GM19025 (cell line): Measurements from ENCODE around the gene P4HB.
"Not testable (repeated sequence)": the region's sequence is repeated elsewhere in the genome, so short reads cannot be mapped to it uniquely, and the experiment has no call there.

Experiments
- ATAC-seq: cut with Tn5 transposase; IDR thresholded peaks from one replicate; pipeline ENCODE4 v1.9.1; 2021; ENCODE audit warnings: mild to moderate bottlenecking, low read depth, moderate library complexity; ENCODE audit not compliant: unreplicated experiment

The P4HB gene

GRCh38 chr17:81849457-81849856, 10.9 kb downstream of the P4HB start:
- no peak for ATAC-seq

- ATAC-seq: no peak
Measured at GRCh38 chr17:81846743-81847689, 13.3 kb downstream of the P4HB start.

DNA sequence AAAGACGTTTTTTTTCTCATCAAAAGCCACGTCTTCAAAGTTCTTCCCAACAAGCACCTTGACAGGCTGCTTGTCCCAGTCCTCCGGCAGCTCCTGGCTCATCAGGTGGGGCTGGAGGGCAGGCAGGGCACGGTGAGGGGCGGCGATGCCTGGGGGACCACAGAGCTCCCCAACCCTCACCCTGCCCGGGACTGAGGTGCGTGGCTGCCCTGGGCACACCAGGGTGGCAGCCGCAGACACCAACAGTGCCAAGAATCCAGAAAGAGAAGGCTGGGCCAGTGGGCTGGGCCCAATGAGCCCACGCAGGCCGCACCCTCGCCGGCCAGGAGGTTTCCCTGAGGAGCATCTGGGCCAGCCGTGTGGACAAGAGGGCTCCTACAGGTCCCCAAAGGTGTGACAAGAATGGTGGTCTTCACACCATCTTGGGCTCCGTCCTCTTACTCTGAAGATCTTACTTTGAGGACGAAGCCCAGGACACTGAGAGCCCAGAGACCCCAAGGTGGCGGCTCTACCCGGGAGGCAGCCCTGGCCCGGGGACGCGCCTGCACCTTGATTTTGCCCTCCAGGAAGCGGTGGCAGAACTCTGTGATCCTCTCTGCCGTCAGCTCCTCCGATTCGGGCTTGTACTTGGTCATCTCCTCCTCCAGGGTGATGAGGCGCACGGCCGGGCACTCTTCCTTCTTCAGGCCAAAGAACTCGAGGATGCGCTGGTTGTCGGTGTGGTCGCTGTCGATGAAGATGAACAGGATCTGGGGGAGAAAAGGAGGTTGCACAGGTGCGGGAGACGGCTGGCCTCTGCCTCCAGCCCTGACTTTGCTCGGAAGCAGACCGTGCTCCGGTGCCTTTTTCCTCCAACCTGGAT, 14.2 kb downstream of the P4HB start:
- ATAC-seq: no peak

DNA sequence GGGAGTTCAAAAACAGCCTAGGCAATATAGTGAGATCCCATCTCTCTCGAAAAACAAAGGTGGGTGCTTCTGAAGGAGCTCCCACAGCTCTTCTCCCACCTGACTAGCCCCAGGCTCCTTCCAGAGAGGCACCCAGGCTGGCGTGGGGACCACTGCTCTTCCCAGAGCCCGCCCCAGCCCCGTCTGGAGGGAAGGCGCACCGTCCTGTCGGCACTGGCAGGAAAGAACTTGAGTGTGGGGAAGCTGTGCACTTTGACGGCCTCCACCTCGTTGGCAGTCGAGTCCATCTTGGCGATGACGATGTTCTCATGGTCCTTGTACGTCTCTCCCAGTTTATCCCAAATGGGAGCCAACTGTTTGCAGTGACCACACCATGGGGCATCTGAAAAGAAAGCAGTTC, 15.0 kb downstream of the P4HB start:
- no peak for ATAC-seq

GRCh38 chr17:81844887-81845286, 15.4 kb downstream of the P4HB start:
- no peak for ATAC-seq

DNA sequence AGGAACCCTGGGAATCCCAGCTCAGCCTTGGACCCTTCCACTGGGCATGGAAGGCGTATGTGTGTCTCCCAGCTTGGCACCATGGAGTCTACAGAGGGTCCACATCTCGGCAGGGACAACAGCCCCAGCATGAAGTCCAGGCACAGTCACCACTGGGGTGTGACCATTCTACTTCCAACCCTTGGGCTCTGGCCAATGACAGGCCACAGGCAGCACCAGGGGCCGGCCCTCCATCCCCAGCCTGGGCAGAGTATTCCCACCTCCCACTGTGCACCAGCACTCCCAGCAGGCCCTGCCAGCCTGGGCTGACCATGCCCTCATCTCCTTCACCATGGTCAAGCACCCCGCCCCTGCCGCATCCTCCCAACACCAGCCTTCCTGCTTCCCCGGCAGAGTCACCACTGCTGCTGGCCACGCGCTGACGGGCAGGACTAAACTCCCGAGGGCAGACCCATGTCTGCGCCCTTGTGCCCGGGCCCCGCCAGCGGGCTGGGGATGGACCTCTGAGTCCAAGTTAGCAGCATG, 15.9 kb downstream of the P4HB start:
- no peak for ATAC-seq

DNA sequence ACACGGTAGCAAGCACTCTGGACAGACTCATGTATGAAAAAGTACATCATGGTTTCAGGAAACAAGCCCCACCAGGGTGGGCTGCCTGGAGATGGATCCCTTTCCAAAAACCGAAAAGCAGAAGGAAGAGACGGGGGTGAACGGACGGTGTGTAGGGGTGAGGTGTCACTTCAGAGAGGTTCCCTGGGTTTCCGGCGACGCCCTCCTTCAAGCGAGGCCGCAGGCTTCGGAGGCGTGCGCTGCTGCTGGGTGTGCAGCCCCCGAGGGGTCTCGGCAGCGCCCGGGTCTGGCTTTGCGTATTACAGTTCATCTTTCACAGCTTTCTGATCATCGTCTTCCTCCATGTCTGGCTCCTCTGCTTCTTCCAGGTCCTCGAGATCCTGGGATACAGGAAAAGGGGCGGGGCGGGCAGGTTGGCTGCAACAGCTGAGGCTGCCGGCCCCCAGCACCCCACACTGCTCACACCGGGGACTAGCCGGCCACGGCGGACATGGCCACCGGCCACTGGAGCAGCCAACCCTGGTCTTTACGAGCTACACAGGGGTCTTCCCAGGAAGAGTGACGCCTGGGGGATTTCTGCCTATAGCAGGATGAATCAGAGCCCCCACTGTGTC, 16.5 kb downstream of the P4HB start:
- no peak for ATAC-seq

GRCh38 chr17:81842725-81843504, 17.4 kb downstream of the P4HB start:
- no peak for ATAC-seq

DNA sequence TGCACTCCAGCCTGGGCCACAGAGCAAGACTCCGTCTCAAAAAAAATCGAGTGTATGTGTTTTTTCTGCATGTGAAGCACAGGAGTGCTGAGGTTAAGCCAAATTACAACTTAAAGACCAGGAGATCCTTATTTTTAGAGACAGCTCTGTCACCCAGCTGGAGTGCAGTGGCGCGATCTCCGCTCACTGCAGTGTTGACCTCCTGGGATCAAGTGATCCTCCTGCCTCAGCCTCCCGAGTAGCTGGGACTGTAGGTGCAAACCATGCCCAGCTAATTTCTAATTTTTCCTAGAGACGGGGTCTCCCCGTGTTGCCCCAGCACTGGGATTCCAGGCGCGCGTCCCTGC, 18.0 kb downstream of the P4HB start:
- ATAC-seq: no peak

DNA sequence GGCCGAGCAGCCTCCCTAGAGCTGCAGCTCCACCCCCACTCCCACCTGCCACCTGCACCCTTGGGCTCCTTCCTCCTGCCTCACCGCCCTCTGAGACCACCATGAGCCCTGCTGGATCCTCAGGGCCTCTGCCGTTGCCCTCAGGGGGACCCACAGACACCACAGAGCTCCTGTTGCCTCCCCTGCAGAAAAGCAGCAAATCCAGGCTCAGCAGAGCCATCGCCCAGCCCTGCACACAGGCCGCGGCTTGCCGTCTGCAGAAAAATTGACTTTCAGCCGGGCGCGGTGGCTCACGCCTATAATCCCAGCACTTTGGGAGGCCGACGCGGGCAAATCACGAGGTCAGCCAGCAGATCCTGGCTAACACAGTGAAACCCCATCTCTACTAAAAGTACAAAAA, 18.5 kb downstream of the P4HB start:
- no peak for ATAC-seq

GRCh38 chr17:81840826-81841778, 19.2 kb downstream of the P4HB start:
- ATAC-seq: no peak

DNA sequence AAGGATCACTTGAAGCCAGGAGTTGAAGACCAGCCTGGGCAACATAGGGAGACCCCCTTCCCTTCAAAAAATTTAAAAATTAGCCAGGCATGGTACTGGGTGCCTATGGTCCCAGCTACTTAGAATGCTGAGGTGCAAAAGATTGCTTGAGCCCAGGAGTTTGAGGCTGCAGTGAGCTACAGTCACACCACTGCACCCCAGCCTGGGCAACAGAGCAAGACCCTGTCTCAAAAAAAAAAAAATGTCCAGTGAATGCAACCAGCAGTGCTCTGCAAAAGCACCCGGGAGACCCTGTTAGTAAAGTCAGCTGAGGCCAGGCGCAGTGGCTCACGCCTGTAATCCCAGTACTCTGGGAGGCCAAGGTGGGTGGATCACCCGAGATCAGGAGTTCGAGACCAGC, 20.3 kb downstream of the P4HB start:
- ATAC-seq: not testable (repeated sequence)

DNA sequence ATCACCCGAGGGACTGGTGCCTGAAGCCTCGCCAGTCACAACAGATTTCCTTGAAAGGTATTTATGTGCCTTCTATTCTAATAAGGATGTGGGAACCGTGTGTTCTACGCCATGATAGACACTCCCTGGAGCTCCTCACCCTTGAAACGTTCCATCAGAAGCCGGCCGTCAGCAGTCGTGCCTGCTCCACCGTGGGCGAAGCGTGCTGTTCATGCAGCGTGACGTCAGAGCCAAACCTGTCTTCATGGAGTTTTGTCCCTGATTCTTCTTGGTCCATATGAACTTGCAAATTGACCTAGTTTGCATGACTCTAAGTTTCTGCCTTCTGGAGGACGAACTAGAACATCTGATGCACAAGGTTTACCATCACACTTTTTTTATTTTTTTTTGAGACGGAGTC, 21.0 kb downstream of the P4HB start:
- no peak for ATAC-seq

GRCh38 chr17:81838753-81839255, 21.5 kb downstream of the P4HB start:
- no peak for ATAC-seq

GRCh38 chr17:81837641-81838040, 22.7 kb downstream of the P4HB start:
- ATAC-seq: no peak

- no peak for ATAC-seq
Measured at GRCh38 chr17:81834831-81835267, 25.5 kb downstream of the P4HB start, which contains the start of gene PPP1R27. Gene PPP1R27 (minus strand): TSS chr17:81835050. CDS start chr17:81834953, 97 bp downstream.

DNA sequence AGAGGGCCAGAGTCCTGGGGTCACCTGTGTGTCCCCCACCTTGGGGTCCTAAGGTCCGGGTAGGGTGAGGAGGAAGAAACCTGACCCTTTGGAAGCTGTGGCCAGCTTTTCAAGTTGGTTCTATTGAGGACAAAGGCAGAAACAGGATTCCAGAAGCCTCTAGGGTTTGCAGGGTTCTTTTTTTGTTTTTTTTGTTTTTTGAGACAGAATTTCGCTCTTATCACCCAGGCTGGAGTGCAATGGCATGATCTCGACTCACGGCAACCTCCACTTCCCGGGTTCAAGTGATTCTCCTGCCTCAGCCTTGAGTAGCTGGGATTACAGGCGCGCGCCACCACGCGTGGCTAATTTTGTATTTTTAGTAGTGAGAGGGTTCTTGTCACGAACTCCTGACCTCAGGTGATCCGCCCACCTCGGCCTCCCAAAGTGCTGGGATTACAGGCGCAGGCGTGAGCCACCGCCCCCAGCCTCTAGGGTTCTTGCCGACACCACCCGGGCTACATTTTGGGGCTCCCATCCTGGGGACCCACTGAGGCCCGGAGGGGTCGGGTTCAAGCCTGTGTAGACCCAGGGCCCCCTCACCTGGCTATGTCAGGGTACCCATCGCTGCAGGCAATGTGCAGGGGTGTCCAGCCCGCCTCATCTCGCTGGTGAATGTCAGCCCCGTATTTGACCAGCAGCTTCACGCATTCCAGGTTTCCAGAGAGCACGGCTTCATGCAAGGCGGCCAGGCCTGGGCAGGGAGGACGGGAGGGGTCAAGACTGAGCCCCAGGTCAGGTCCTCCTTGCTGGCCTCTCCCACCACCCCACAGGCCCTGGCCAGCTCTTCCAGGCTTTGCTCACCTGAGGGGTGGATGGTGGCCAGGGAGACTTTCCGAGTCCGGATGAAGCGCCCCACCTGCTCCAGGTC, 26.2 kb downstream of the P4HB start:
- ATAC-seq: no peak
